BJ (cell line): ENCODE measurements around the gene PA2G4. TPM values are rescaled to one million over a fixed set of nuclear protein-coding genes. Genes with fewer than 3 reads are reported as not detected.
A peak's percentile ranks its signal among the peaks of the same experiment; 100 is the strongest.

Source experiments
- CTCF ChIA-PET: fragments of 350-600 bp; formaldehyde crosslinking; extraction: SDS; loops from one replicate; lab custom pipeline; 2021; ENCODE audit warnings: antibody characterized with exemption, inconsistent platforms; lab: Yijun Ruan, JAX
- POLR2A ChIA-PET: fragments of 300-600 bp; sonication (Branson Sonifier 250); formaldehyde crosslinking; extraction: SDS; loops from one replicate; lab custom pipeline; 2021; ENCODE audit warnings: antibody characterized with exemption; lab: Charles Lee
- DNase-seq: peaks from one replicate; pipeline ENCODE4 v3.0.0-alpha.2; 2011; ENCODE audit warnings: low read depth
- H3K27me3 ChIP-seq: 2 replicates; pipeline ENCODE4 v1.6.0; 2011; ENCODE audit warnings: low read length; ENCODE audit not compliant: control insufficient read depth, insufficient read depth
- H3K36me3 ChIP-seq: 2 replicates; pipeline ENCODE4 v1.5.1; 2011; ENCODE audit warnings: low read length; ENCODE audit not compliant: control insufficient read depth, insufficient read depth
- H3K4me3 ChIP-seq: 2 replicates; pipeline ENCODE4 v1.5.1; 2011; ENCODE audit warnings: low read depth, mild to moderate bottlenecking, control low read depth, low read length
- polyA plus RNA-seq: library from polyadenylated mRNA; depleted of rRNA; stranded (reverse); fragments of >200 nt; gene quantifications from 2 replicates; pipeline ENCODE4 v1.2.3, GENCODE V29; 2011
- TF ChIP-seq, protein P1 (sequence below): IDR thresholded peaks from 2 replicates; pipeline ENCODE4 v1.5.1; 2011; ENCODE audit warnings: low read depth, mild to moderate bottlenecking, control low read depth, inconsistent platforms, low read length, moderate library complexity; ENCODE audit not compliant: insufficient read depth

PA2G4 gene
- polyA plus RNA-seq, 1 experiment = 134 TPM

DNA sequence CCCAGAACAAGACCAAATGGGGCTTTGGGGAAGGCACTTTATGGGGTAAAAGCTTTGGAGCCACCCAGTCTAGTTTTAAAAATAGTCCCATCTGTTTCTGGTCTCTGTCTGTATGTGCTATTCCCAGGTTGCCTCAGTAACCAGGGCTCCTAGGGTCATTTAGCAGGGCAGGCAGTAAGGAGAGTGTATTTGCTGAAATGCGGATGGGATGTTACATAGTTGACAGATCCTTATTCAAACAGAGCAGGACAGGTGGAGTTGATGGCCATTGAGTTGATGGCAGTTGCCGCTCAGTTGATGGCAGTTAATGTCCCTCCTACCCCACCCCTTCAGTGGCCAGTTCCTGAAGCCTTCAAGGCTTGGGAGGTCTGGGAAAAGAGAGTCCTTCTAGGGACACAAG, 18.3 kb downstream of the PA2G4 start:
- TF ChIP-seq, protein P1, sequence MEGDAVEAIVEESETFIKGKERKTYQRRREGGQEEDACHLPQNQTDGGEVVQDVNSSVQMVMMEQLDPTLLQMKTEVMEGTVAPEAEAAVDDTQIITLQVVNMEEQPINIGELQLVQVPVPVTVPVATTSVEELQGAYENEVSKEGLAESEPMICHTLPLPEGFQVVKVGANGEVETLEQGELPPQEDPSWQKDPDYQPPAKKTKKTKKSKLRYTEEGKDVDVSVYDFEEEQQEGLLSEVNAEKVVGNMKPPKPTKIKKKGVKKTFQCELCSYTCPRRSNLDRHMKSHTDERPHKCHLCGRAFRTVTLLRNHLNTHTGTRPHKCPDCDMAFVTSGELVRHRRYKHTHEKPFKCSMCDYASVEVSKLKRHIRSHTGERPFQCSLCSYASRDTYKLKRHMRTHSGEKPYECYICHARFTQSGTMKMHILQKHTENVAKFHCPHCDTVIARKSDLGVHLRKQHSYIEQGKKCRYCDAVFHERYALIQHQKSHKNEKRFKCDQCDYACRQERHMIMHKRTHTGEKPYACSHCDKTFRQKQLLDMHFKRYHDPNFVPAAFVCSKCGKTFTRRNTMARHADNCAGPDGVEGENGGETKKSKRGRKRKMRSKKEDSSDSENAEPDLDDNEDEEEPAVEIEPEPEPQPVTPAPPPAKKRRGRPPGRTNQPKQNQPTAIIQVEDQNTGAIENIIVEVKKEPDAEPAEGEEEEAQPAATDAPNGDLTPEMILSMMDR = no peak
- no peak for DNase-seq
- H3K27me3 ChIP-seq = no peaks in the 10 kb centered on the region
- peaks cover 10% of the 10 kb centered on the region for H3K36me3 ChIP-seq
- H3K4me3 ChIP-seq = no peak overlapping the region
- POLR2A ChIA-PET = no interaction called here
- CTCF ChIA-PET = interaction anchor here (6.8 kb wide), 1 partner anchor 67 kb away, joined by 134 read pairs; the partner anchor contains the start of gene SMARCC2

DNA sequence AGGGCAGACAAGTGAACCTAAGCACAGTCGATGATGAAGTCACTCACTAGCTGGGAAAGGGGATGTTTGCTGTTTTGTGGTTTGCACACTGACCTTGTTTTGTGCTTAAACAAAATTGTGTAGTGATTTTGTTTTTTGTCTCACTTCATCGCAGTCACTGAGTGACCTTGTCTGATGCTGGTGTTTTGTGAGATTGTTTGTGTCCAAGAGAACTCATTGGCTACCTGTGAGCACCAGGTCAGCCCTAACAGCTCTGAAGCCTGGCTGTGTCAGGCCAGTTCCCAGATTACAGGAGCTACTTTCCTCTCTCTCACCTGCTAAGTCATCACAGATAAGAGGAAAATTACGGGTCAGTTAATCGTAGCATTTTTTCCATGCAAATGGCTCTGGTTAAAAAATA, 19.8 kb downstream of the PA2G4 start:
- TF ChIP-seq, protein P1 = no peak
- ChIA-PET CTCF (interaction anchor here (0.9 to 2.0 kb wide), 8 partner anchors 28 to 132 kb away, joined by 3 to 24 read pairs (median 4); partner anchors contain the start of genes MYL6B, RNF41 and SMARCC2), POLR2A (interaction anchor here (0.5 kb wide), 1 partner anchor 39 kb away, joined by 4 read pairs; no protein-coding TSS in a partner anchor)

DNA sequence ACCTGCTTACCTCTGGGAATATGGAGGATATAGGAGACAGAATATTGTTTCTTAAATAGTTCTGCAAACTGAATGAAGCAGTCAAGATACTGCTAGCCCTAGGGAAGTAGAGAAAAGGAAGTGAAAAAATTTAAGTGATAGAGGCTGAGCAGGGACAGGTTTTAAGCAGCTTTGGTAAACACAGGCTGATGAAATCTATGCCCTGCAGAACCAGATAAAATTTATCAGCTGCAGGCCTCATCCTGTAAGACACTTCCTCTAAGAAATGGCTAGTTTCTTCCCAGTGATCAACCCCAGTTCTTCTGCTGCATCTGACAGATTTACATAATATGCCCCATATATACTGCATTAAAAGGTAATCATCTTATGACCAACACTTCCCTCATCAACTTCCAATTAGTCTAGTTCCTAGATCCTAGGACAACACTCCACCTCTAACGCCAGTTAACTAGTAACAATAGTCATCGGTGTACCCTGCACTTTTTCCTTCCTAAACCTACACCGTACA, 22.4 kb downstream of the PA2G4 start:
- TF ChIP-seq, protein P1 = no peak
- Histone ChIP-seq H3K36me3 (peaks cover 11% of the 10 kb centered on the region), H3K27me3 (no peaks in the 10 kb centered on the region), H3K4me3 (no peak overlapping the region)
- ChIA-PET CTCF (interaction anchor here (0.7 to 5.4 kb wide), 19 partner anchors 9 to 388 kb away, joined by 3 to 70 read pairs (median 4); partner anchors contain the start of genes ANKRD52, MYL6, RNF41 and RPL41), POLR2A (no interaction called here)
- DNase-seq = no peak

More for the DNA sequence above, 19.8 kb downstream of the PA2G4 start:
- DNase-seq = no peak
- no peak overlapping the region for H3K4me3 ChIP-seq
- peaks cover 8% of the 10 kb centered on the region for H3K36me3 ChIP-seq
- H3K27me3 ChIP-seq = no peaks in the 10 kb centered on the region

DNA sequence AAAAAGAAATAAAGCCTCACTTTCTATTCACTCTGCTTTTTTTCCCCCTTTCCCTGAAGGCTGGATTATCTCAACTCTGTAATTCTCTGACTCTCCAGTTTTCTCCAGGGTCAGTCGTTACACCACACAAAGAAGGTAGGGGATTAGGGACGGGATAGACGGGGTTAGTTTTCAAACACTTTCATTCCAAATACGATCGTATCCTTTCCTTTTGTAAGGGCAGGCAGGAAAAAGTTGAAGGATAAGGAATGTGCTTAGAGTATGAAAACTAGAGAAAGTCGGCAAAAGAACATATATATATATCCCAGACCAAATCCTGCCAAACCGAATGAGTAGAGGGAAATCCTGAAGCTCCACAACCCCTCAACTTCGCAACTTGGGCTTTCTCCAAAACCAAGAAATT, 23.1 kb downstream of the PA2G4 start:
- no peak for DNase-seq
- TF ChIP-seq, protein P1 = no peak
- ChIA-PET CTCF (interaction anchor here (0.6 to 5.4 kb wide), 12 partner anchors 9 to 98 kb away, joined by 3 to 70 read pairs (median 4); partner anchors contain the start of genes MYL6, SMARCC2 and ZC3H10), POLR2A (interaction anchor here (0.5 to 1.0 kb wide), 5 partner anchors 9 to 220 kb away, joined by 3 to 11 read pairs (median 4); partner anchors contain the start of genes MYL6 and ZC3H10)
- H3K27me3 ChIP-seq = no peaks in the 10 kb centered on the region
- H3K36me3 ChIP-seq = peaks cover 17% of the 10 kb centered on the region
- peak overlapping the region; percentile 31 for H3K4me3 ChIP-seq

DNA sequence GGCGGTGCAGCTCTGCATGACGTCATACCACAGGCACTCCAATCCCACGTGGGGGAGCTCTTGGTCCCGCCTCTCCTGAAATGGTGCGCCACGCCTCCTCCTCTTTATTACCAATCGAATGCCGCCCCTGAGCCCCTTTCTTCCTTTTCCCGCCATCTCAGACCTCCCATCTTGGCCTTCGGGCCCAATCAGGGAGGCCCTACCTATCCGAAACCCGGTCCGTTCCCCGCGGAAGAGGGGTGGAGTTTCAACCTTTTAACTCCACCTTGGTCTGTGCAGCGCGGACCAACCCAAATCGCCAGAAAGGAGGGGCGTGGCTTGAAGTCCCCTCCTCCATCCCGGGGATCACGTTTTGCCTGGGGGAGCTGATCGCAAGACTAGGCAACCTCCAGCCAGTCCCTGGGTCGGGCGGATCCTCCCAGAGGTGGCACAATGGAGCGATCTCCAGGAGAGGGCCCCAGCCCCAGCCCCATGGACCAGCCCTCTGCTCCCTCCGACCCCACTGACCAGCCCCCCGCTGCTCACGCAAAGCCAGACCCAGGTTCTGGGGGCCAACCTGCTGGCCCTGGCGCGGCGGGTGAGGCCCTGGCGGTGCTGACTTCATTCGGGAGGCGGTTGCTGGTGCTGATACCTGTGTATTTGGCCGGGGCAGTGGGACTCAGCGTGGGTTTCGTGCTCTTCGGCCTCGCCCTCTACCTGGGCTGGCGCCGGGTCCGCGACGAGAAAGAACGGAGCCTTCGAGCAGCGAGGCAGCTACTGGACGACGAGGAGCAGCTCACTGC, 23.7 kb downstream of the PA2G4 start, which contains the start of gene ESYT1:
ESYT1 (plus strand) TSS at position 380 of the 782 bp plus-strand sequence; CDS start at position 433, 53 bp downstream.
- H3K36me3 ChIP-seq = peaks cover 18% of the 10 kb centered on the region
- TF ChIP-seq, protein P1 = 0 out of 2 replicates have a peak, but pooled peaks have one; percentile 20
- ChIA-PET POLR2A (interaction anchor here (0.5 to 1.0 kb wide), 6 partner anchors 9 to 220 kb away, joined by 3 to 11 read pairs (median 4); partner anchors contain the start of genes MYL6, PA2G4 and ZC3H10), CTCF (interaction anchor here (0.6 to 5.4 kb wide), 13 partner anchors 9 to 130 kb away, joined by 3 to 70 read pairs (median 4); partner anchors contain the start of genes ANKRD52, MYL6, SMARCC2 and ZC3H10)
- H3K27me3 ChIP-seq = no peaks in the 10 kb centered on the region
- DNase-seq = peak; percentile 99
- H3K4me3 ChIP-seq = peak within 1 kb of the TSS; percentile 90
